B cell (primary cell): ENCODE data around the gene BUB1B.

Experiments
- CTCF ChIP-seq: fragments of 200-600 bp; IDR thresholded peaks from one replicate; pipeline ENCODE4 v1.8.0; 2022; ENCODE audit warnings: antibody characterized with exemption, mild to moderate bottlenecking
- EZH2 ChIP-seq: IDR thresholded peaks from 2 replicates; pipeline ENCODE4 v1.6.1; 2012; ENCODE audit warnings: borderline replicate concordance, low read depth, mild to moderate bottlenecking, moderate library complexity, low read length; ENCODE audit not compliant: insufficient read depth, poor library complexity, severe bottlenecking

GRCh38 chr15:40238532-40239403, 77.9 kb downstream of the BUB1B start, which contains the start of gene PAK6:
- TF ChIP-seq CTCF (no peak), EZH2 (no peak)
